ENCODE data around the gene STX8. TPM values are rescaled to one million over a fixed set of nuclear protein-coding genes. Genes with fewer than 3 reads are reported as not detected.

The STX8 gene
- total RNA-seq, 4 donors from 2014 or later, result 22.0 to 67.3 (median 46.5) TPM

DNA sequence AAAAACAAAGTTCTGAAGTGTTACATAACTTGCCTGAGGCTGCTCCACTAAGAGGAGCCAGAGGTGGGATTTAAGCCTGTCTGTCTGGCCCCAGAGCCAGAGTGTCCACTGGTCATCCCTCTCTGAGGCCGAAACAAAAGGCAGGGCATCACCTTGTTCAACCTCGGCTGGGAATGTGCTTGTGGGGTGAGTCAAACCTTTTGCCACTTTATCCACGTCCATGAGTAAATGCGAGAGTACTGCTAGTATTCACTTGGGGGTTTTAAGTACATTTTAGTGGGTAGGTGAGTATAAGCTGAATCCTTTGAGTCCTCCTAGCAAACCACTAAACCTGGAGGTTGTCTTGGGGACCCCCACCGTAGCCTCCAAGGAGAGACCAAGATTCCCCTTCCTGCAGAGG, 103.5 kb downstream of the STX8 start:
- H3K27me3 ChIP-seq, result no peaks in the 10 kb centered on the region
- no peaks in the 10 kb centered on the region for H3K9me3 ChIP-seq
- DNase-seq, result no peak
- no peaks in the 10 kb centered on the region for H3K36me3 ChIP-seq
- H3K27ac ChIP-seq, result no peak overlapping the region
- H3K4me3 ChIP-seq, result no peak overlapping the region
- no peak for TF ChIP-seq POLR2A (IDR thresholded peaks at IDR 0.05)
- TF ChIP-seq, protein P1, sequence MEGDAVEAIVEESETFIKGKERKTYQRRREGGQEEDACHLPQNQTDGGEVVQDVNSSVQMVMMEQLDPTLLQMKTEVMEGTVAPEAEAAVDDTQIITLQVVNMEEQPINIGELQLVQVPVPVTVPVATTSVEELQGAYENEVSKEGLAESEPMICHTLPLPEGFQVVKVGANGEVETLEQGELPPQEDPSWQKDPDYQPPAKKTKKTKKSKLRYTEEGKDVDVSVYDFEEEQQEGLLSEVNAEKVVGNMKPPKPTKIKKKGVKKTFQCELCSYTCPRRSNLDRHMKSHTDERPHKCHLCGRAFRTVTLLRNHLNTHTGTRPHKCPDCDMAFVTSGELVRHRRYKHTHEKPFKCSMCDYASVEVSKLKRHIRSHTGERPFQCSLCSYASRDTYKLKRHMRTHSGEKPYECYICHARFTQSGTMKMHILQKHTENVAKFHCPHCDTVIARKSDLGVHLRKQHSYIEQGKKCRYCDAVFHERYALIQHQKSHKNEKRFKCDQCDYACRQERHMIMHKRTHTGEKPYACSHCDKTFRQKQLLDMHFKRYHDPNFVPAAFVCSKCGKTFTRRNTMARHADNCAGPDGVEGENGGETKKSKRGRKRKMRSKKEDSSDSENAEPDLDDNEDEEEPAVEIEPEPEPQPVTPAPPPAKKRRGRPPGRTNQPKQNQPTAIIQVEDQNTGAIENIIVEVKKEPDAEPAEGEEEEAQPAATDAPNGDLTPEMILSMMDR (IDR thresholded peaks at IDR 0.05), result no peak
- H3K4me1 ChIP-seq, result no peaks in the 10 kb centered on the region
- intact Hi-C loops (cut with DNase I; ENCODE audit: low total_unique reads), result no loop called here

DNA sequence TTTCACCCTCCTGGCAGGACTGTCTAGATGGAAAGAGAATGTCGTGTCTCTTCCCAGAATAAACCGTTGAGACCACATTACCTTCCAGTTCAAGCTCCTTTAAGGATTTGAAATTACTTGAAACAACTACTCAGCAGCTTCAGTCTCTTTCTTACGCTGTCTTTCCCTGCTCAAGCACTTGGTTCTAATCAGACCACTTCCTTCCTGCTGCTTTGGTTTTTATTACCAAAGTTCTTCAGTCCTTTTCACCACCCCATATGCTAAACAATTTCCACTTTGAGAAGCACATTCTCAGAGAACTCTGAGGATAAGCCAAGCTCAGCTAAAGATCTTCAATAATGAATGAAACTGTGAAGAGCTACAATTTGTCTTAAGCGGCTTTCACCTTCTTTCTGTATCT, 105.4 kb downstream of the STX8 start:
- H3K27ac ChIP-seq, result no peak overlapping the region
- no peaks in the 10 kb centered on the region for H3K27me3 ChIP-seq
- no peak for DNase-seq
- no peaks in the 10 kb centered on the region for H3K9me3 ChIP-seq
- H3K4me1 ChIP-seq, result no peaks in the 10 kb centered on the region
- intact Hi-C loops (cut with DNase I; ENCODE audit: low total_unique reads), result no loop called here
- no peaks in the 10 kb centered on the region for H3K36me3 ChIP-seq
- H3K4me3 ChIP-seq, result no peak overlapping the region
- TF ChIP-seq, protein P1 (IDR thresholded peaks at IDR 0.05), result no peak
- no peak for TF ChIP-seq POLR2A (IDR thresholded peaks at IDR 0.05)

DNA sequence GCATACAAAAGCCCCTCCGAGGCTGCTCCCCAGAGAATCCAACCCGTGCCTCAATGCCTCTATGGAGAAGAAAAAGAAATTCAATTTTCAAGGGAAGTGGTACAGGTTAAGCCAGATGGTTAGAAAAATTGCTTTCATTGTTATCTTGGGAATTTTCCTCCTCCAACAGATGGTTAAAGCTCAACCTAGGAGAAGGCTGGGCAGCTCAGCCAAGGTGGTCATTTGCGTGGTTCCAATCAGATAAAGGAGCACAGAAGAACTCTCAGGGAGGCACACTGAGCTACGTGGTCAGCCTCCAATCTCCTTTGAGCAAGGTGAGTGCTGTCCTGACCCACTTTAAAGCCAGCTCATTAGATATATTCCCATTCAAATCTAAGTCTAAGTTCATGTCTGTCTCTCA, 106.7 kb downstream of the STX8 start:
- H3K27ac ChIP-seq, result no peak overlapping the region

DNA sequence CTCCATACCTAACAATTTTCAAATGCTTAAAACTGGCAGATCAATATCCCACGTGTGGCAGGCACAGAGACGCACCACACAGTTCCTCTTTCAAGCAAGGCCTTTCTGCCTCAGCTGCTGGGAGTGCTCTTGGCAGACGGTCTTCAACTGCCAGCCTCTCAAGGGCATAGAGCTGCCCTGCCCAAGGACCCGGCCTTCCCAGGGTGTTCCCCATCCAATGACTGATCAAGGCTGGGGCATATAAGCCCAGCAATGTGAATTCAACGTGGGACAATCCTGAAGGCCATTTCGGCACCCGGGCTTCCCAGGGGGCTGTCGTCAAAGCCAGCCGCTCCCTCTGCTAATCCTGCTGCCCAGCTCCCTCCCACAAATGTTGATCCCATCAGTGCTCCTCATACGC, 107.1 kb downstream of the STX8 start:
- Histone ChIP-seq H3K36me3 (no peaks in the 10 kb centered on the region), H3K27ac (no peak overlapping the region), H3K4me3 (no peak overlapping the region), H3K9me3 (no peaks in the 10 kb centered on the region), H3K4me1 (no peaks in the 10 kb centered on the region), H3K27me3 (no peaks in the 10 kb centered on the region)
- DNase-seq, result no peak
- TF ChIP-seq, protein P1 (IDR thresholded peaks at IDR 0.05), result no peak
- no peak for TF ChIP-seq POLR2A (IDR thresholded peaks at IDR 0.05)
- intact Hi-C loops (cut with DNase I; ENCODE audit: low total_unique reads), result no loop called here

More for the DNA sequence above, 106.7 kb downstream of the STX8 start:
- Histone ChIP-seq H3K4me3 (no peak overlapping the region), H3K4me1 (no peaks in the 10 kb centered on the region), H3K27me3 (no peaks in the 10 kb centered on the region), H3K9me3 (no peaks in the 10 kb centered on the region), H3K36me3 (no peaks in the 10 kb centered on the region)
- no peak for DNase-seq
- TF ChIP-seq POLR2A (IDR thresholded peaks at IDR 0.05), result no peak
- TF ChIP-seq, protein P1 (IDR thresholded peaks at IDR 0.05), result no peak
- intact Hi-C loops (cut with DNase I; ENCODE audit: low total_unique reads), result no loop called here

DNA sequence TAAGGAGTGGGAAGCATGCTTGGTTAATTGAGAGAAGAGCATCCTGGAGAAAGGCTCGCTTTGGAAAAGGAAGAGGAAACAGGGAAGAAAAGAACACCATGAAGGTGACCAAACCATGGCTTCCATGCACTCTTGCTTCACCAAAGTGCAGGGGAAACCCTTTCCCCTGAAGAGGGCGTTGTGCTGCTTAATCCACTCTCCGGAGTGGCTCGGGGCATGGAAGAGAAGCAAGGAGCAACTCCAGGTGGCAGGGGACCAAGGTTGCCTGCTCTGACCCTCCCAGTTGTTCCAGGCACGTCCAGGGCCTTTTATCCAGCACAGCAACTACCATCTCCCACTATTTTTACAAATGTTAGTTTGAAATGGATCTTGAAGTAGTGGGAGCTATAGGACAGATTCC, 108.1 kb downstream of the STX8 start:
- Histone ChIP-seq H3K27ac (no peak overlapping the region), H3K4me1 (no peaks in the 10 kb centered on the region), H3K36me3 (no peaks in the 10 kb centered on the region), H3K9me3 (no peaks in the 10 kb centered on the region), H3K4me3 (no peak overlapping the region), H3K27me3 (no peaks in the 10 kb centered on the region)
- intact Hi-C loops (cut with DNase I; ENCODE audit: low total_unique reads), result no loop called here
- no peak for DNase-seq
- TF ChIP-seq, protein P1 (IDR thresholded peaks at IDR 0.05), result no peak
- TF ChIP-seq POLR2A (IDR thresholded peaks at IDR 0.05), result no peak
